IMR-90 (cell line): ENCODE results near the gene DHX15. TPM values are rescaled to one million over a fixed set of nuclear protein-coding genes. Genes with fewer than 3 reads are reported as not detected.

Experiments
- ATAC-seq: fragments of 200-7000 bp; cut with Tn5 transposase; 2 replicates; pipeline ENCODE4 v1.9.1; 2020; ENCODE audit warnings: low read depth, mild to moderate bottlenecking, moderate library complexity
- BruUV-seq: library from RNA; stranded (reverse); fragments of 400-500 nt; replicated peaks from 2 replicates; lab custom pipeline; 2021; lab: Mats Ljungman, UMichigan
- CTCF ChIA-PET: fragments of 300-600 bp; formaldehyde crosslinking; extraction: SDS; loops from one replicate; lab custom pipeline; 2021; ENCODE audit warnings: antibody characterized with exemption; lab: Yijun Ruan, JAX
- POLR2A ChIA-PET: fragments of 300-600 bp; sonication (Branson Sonifier 250); formaldehyde crosslinking; loops from one replicate; lab custom pipeline; 2022; ENCODE audit warnings: antibody characterized with exemption; ENCODE audit not compliant: unreplicated experiment; lab: Charles Lee
- DNase-seq: peaks from one replicate; pipeline ENCODE4 v3.0.0; 2013
- H2AFZ ChIP-seq: replicated peaks from 2 replicates; pipeline ENCODE3; 2013; ENCODE audit warnings: low read length, mild to moderate bottlenecking; ENCODE audit not compliant: poor library complexity
- H2AK5ac ChIP-seq: 2 replicates; pipeline ENCODE4 v1.6.1; 2013; ENCODE audit warnings: low read depth, low read length, inconsistent platforms
- H2AK9ac ChIP-seq: replicated peaks from 2 replicates; pipeline ENCODE3; 2013; ENCODE audit warnings: mild to moderate bottlenecking, low read depth, low read length, moderate library complexity; ENCODE audit not compliant: poor library complexity
- H2BK120ac ChIP-seq: 2 replicates; pipeline ENCODE4 v1.6.1; 2013; ENCODE audit warnings: low read depth, low read length, inconsistent platforms
- H2BK15ac ChIP-seq: 3 replicates; pipeline ENCODE4 v1.6.1; 2013; ENCODE audit warnings: low read depth, low read length, inconsistent platforms
- H2BK20ac ChIP-seq: 2 replicates; pipeline ENCODE4 v1.6.1; 2013; ENCODE audit warnings: low read depth, mild to moderate bottlenecking, inconsistent platforms, low read length, moderate library complexity
- H2BK5ac ChIP-seq: 2 replicates; pipeline ENCODE4 v1.6.1; 2013; ENCODE audit warnings: mild to moderate bottlenecking, low read depth, low read length, inconsistent platforms; ENCODE audit not compliant: poor library complexity, severe bottlenecking
- H3K14ac ChIP-seq: replicated peaks from 2 replicates; pipeline ENCODE4 v1.6.1; 2013; ENCODE audit warnings: low read depth, low read length, inconsistent platforms
- H3K18ac ChIP-seq: 2 replicates; pipeline ENCODE4 v1.6.1; 2013; ENCODE audit warnings: low read depth, low read length, control low read depth
- H3K23ac ChIP-seq: 2 replicates; pipeline ENCODE4 v1.6.1; 2013; ENCODE audit warnings: low read depth, low read length, inconsistent platforms
- H3K27ac ChIP-seq: 2 replicates; pipeline ENCODE4 v1.5.1; 2013; ENCODE audit warnings: mild to moderate bottlenecking, control low read depth, low read length; ENCODE audit not compliant: insufficient read depth
- H3K27me3 ChIP-seq: 2 replicates; pipeline ENCODE4 v1.6.1; 2013; ENCODE audit warnings: low read length; ENCODE audit not compliant: control insufficient read depth, insufficient read depth
- H3K36me3 ChIP-seq: 2 replicates; pipeline ENCODE4 v1.6.1; 2013; ENCODE audit warnings: low read length, mixed read lengths; ENCODE audit not compliant: control insufficient read depth, insufficient read depth
- H3K4ac ChIP-seq: 2 replicates; pipeline ENCODE4 v1.6.1; 2013; ENCODE audit warnings: low read depth, low read length, inconsistent platforms
- H3K4me1 ChIP-seq: 2 replicates; pipeline ENCODE4 v1.6.1; 2013; ENCODE audit warnings: low read length, mixed read lengths; ENCODE audit not compliant: control insufficient read depth, insufficient read depth
- H3K4me2 ChIP-seq: 2 replicates; pipeline ENCODE4 v1.6.1; 2013; ENCODE audit warnings: low read depth, mild to moderate bottlenecking, control low read depth, low read length, moderate library complexity
- H3K4me3 ChIP-seq: 2 replicates; pipeline ENCODE4 v1.5.1; 2013; ENCODE audit warnings: low read depth, mild to moderate bottlenecking, control low read depth, low read length, moderate library complexity; ENCODE audit not compliant: insufficient read depth
- H3K56ac ChIP-seq: 2 replicates; pipeline ENCODE4 v1.6.1; 2013; ENCODE audit warnings: low read length, inconsistent platforms; ENCODE audit not compliant: insufficient read depth; ENCODE audit errors: extremely low read depth
- H3K79me1 ChIP-seq, 2 experiments: 2 replicates each; pipeline ENCODE4 v1.6.1; 2013; ENCODE audit warnings: low read length in 2 of 2, inconsistent platforms in 1 of 2, low read depth in 1 of 2
- H3K9ac ChIP-seq: 2 replicates; pipeline ENCODE4 v1.6.1; 2013; ENCODE audit warnings: low read depth, low read length, control low read depth
- H3K9me1 ChIP-seq: 2 replicates; pipeline ENCODE4 v1.6.1; 2013; ENCODE audit warnings: low read length, inconsistent platforms; ENCODE audit not compliant: insufficient read depth
- H3K9me3 ChIP-seq: 2 replicates; pipeline ENCODE4 v1.6.1; 2013; ENCODE audit warnings: low read length; ENCODE audit not compliant: control insufficient read depth, insufficient read depth
- H4K20me1 ChIP-seq: 2 replicates; pipeline ENCODE4 v1.6.1; 2013; ENCODE audit warnings: low read length, inconsistent platforms; ENCODE audit not compliant: insufficient read depth
- H4K5ac ChIP-seq: 2 replicates; pipeline ENCODE4 v1.6.1; 2013; ENCODE audit warnings: mild to moderate bottlenecking, low read depth, low read length, control low read depth
- H4K8ac ChIP-seq, 2 experiments: 2 replicates each; pipeline ENCODE4 v1.6.1; 2013; ENCODE audit warnings: low read depth in 2 of 2, low read length in 2 of 2, control low read depth in 1 of 2, inconsistent platforms in 1 of 2
- H4K91ac ChIP-seq: 2 replicates; pipeline ENCODE4 v1.6.1; 2013; ENCODE audit warnings: low read depth, low read length, inconsistent platforms; ENCODE audit not compliant: insufficient read depth
- BHLHE40 ChIP-seq: fragments of 150-350 bp; IDR thresholded peaks from 2 replicates; pipeline ENCODE4 v1.6.1; 2016; ENCODE audit warnings: mild to moderate bottlenecking, low read depth, low read length
- CHD1 ChIP-seq: IDR thresholded peaks from 2 replicates; pipeline ENCODE4 v1.6.1; 2012; ENCODE audit warnings: low read depth, low read length, improper control_type of control experiment
- ELK1 ChIP-seq: fragments of 150-350 bp; IDR thresholded peaks from 2 replicates; pipeline ENCODE4 v1.6.1; 2016; ENCODE audit warnings: low read depth, mild to moderate bottlenecking, low read length, moderate library complexity, borderline replicate concordance
- MAFK ChIP-seq: IDR thresholded peaks from 2 replicates; pipeline ENCODE4 v1.6.1; 2012; ENCODE audit warnings: low read depth, low read length, improper control_type of control experiment
- POLR2A ChIP-seq: IDR thresholded peaks from 2 replicates; pipeline ENCODE4 v1.6.1; 2012; ENCODE audit warnings: mild to moderate bottlenecking, low read depth, low read length
- RAD21 ChIP-seq: IDR thresholded peaks from 2 replicates; pipeline ENCODE4 v1.6.1; 2012; ENCODE audit warnings: low read length, improper control_type of control experiment
- SMC3 ChIP-seq: fragments of 150-350 bp; IDR thresholded peaks from 2 replicates; pipeline ENCODE4 v1.6.1; 2016; ENCODE audit warnings: low read depth, mild to moderate bottlenecking, antibody characterized with exemption, low read length, moderate library complexity
- USF2 ChIP-seq: fragments of 150-350 bp; IDR thresholded peaks from 2 replicates; pipeline ENCODE4 v1.6.1; 2017; ENCODE audit warnings: mild to moderate bottlenecking, antibody characterized with exemption, low read length, low read depth
- WGBS, 2 experiments: methylation state at CpG; one replicate each; pipeline versions ENCODE4 v1.1.5 to v1.1.7; 2013; ENCODE audit warnings: missing lambda C conversion rate in 2 of 2; ENCODE audit not compliant: insufficient read length in 1 of 2; ENCODE audit errors: extremely low coverage in 2 of 2; 5-methylcytosine and 5-hydroxymethylcytosine counted together
- dilution Hi-C: fragments of 300-500 bp; cut with HindIII; formaldehyde crosslinking; loops from one replicate; pipeline ENCODE4 v1.14.3; 2018; ENCODE audit warnings: low sequenced_read_pairs; ENCODE audit not compliant: unreplicated experiment
- in situ Hi-C: fragments of 300-500 bp; cut with MboI; formaldehyde crosslinking; loops from 3 replicates; pipeline ENCODE4 v1.14.3; 2019; ENCODE audit warnings: low sequenced_read_pairs, inconsistent platforms, mixed read lengths
- intact Hi-C: fragments of 100-400 bp; cut with micrococcal nuclease; formaldehyde crosslinking; loops from 2 replicates; pipeline ENCODE4 v1.10.0; 2022
- polyA plus RNA-seq, 3 experiments: library from polyadenylated mRNA; depleted of rRNA; stranded (reverse); fragments of >200 nt; gene quantifications; 2 replicates each; pipeline ENCODE4 v1.2.3, GENCODE V29; 2012; ENCODE audit warnings: low replicate concordance in 1 of 3
- total RNA-seq: library from RNA; depleted of rRNA; stranded (reverse); fragments of >200 nt; gene quantifications from 2 replicates; pipeline ENCODE4 v1.2.3, GENCODE V29; 2012

Gene DHX15
- total and polyA plus RNA-seq, 2 of the 4 experiments (the other 2 are of a cell fraction) = 97.9 to 172 TPM

GRCh38 chr4:24519649-24520048 is 64.7 kb downstream of the DHX15 start:
- ChIA-PET POLR2A (no interaction called here), CTCF (no interaction called here)
- Histone ChIP-seq H2BK20ac (no peak overlapping the region), H3K4me3 (no peak overlapping the region), H3K36me3 (peaks cover 5% of the 10 kb centered on the region), H3K27ac (no peak overlapping the region), H3K9me1 (peaks cover 5% of the 10 kb centered on the region; the same call in 1 of the 2 replicates), H2AK5ac (no peak overlapping the region), H3K14ac (no peak overlapping the region), H2AK9ac (no peak overlapping the region), H2BK15ac (no peak overlapping the region), H3K4ac (no peak overlapping the region), H4K8ac (no peak overlapping the region), H2AFZ (no peak overlapping the region), H2BK120ac (no peak overlapping the region), H3K9ac (no peak overlapping the region), H3K27me3 (no peaks in the 10 kb centered on the region), H3K4me2 (0 out of 2 replicates have a peak overlapping the region, but pooled peaks have one; percentile 7), H3K23ac (no peak overlapping the region), H3K79me1 (peaks cover 26 to 43% of the 10 kb centered on the region in 2 experiments), H3K56ac (no peak overlapping the region), H4K20me1 (peaks cover 27% of the 10 kb centered on the region; the same call in 1 of the 2 replicates), H2BK5ac (no peak overlapping the region), H4K5ac (no peak overlapping the region), H4K91ac (no peak overlapping the region), H3K9me3 (no peaks in the 10 kb centered on the region), H3K4me1 (peaks cover 3% of the 10 kb centered on the region; the same call in 1 of the 2 replicates), H3K18ac (no peak overlapping the region)
- peak; percentile 69 for ATAC-seq
- BruUV-seq = no TSS peak
- TF ChIP-seq MAFK (peak; percentile 40; the same call in 1 of the 2 replicates), RAD21 (no peak), ELK1 (no peak), CHD1 (no peak), BHLHE40 (no peak), SMC3 (no peak), POLR2A (no peak), USF2 (peak; percentile 72; the same call in 1 of the 2 replicates)
- peak; percentile 47 for DNase-seq
- in situ Hi-C loops (no loop called here), dilution Hi-C loops (no loop called here), intact Hi-C loops (no loop called here)
- no CpG with 5 or more reads among the region's 1 CpG for WGBS, 2 experiments
